Neural cell (in vitro differentiated cells): ENCODE data around the gene SERPINB8.

Experiments
- EZH2 ChIP-seq: fragments of 200-600, 300-800 bp; shearing (Covaris generic), sonication (generic); IDR thresholded peaks from 2 replicates; pipeline ENCODE4 v1.6.1; 2014; ENCODE audit warnings: antibody characterized with exemption, low read length, borderline replicate concordance, mild to moderate bottlenecking; ENCODE audit not compliant: insufficient read depth, poor library complexity, severe bottlenecking
- MXI1 ChIP-seq: fragments of 450-650 bp; conservative IDR thresholded peaks from 2 replicates; pipeline ENCODE4 v1.6.1; 2014; ENCODE audit warnings: antibody characterized with exemption, mild to moderate bottlenecking; ENCODE audit not compliant: poor library complexity, severe bottlenecking
- POLR2AphosphoS5 ChIP-seq: IDR thresholded peaks from 2 replicates; pipeline ENCODE4 v1.6.1; 2012
- TF ChIP-seq, protein P1 (sequence below): fragments of 450-650 bp; IDR thresholded peaks from 2 replicates; pipeline ENCODE4 v1.5.1; 2014; ENCODE audit warnings: antibody characterized with exemption, mild to moderate bottlenecking, moderate library complexity; ENCODE audit not compliant: poor library complexity, severe bottlenecking

DNA sequence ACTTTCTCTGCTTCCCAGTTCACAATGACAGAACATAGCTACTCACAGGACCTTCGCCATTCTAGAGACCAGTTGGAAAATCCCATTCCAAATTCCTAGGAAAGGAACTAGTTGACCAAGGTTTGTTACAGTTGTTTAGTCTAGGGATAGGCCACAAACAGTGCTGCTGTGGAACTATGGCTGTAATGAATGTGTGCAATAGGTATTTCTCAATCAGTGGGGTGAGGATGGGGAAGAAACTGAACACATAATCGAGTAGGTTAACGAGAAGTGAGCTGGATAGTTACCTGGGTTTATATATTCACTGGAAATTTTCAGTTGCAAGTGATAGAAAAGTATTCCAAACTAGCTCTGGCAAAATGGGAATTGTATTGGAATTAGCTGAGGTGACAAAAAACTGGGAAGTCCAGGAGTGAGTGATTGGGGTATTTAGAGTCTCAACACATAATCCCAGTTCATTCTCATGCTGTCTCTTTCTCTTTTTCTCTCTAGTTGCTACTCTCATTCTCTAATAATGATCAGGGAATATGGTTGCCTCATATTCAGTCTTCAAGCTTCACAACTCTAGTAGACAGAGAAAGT lies 39.0 kb upstream of the SERPINB8 start:
- TF ChIP-seq, protein P1, sequence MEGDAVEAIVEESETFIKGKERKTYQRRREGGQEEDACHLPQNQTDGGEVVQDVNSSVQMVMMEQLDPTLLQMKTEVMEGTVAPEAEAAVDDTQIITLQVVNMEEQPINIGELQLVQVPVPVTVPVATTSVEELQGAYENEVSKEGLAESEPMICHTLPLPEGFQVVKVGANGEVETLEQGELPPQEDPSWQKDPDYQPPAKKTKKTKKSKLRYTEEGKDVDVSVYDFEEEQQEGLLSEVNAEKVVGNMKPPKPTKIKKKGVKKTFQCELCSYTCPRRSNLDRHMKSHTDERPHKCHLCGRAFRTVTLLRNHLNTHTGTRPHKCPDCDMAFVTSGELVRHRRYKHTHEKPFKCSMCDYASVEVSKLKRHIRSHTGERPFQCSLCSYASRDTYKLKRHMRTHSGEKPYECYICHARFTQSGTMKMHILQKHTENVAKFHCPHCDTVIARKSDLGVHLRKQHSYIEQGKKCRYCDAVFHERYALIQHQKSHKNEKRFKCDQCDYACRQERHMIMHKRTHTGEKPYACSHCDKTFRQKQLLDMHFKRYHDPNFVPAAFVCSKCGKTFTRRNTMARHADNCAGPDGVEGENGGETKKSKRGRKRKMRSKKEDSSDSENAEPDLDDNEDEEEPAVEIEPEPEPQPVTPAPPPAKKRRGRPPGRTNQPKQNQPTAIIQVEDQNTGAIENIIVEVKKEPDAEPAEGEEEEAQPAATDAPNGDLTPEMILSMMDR: no peak
- TF ChIP-seq EZH2 (no peak), POLR2AphosphoS5 (no peak), MXI1 (no peak)
